ENCODE results near the gene ANO8.
"Not testable (repeated sequence)": the region's sequence is repeated elsewhere in the genome, so short reads cannot be mapped to it uniquely, and the experiment has no call there.

Gene ANO8

DNA sequence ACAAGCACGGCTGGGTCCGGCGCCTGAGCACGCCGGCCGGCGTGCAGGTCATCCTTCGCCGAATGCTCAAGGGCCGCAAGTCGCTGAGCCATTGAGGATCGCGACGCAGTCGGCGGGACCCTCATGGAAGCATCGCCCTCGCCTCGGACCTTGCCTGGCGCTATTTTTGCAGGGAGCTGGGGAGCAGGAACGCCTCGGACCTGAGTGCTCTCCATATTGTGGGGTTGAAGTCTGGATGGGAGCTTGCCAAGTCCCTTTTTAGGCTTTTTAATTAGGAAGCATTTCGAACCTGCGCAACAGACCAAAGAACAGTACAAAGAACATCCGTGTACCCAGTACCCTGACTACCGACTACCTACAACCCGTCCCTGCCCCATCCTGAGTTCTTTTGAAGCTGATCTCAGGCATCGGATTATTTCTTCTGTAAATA, 28.4 kb downstream of the ANO8 start:
- no peak for DNase-seq

DNA sequence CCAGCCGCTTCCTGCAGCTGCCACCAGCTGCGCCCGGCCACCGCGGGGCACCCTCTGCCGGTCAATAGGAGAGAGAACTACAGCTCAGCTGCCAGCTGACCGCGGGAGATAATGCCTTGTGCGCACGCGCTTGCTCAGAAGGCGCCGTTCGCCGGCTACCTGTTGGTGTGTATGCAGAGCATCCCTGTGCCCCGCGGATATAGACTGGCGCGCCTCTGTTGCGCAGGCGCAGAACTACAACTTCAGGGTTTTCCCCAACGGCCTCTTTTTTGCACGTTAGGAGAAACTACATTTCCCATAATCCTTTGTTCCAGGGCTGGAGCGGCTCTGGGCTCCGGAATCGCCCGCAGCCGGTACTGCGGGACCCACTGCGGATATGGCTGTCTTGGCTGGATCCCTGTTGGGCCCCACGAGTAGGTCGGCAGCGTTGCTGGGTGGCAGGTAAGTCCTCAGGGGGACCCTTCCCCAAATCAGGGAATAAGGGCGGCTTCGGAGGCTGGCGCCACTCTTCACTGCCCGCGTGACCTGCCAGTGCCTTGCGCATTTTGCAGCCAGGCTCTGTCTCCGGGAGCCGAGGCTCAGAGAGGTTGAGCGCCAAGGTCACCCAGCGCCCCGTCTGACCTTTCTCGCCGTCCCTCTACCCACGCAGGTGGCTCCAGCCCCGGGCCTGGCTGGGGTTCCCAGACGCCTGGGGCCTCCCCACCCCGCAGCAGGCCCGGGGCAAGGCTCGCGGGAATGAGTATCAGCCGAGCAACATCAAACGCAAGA, 29.0 kb downstream of the ANO8 start, which contains the start of gene MRPL34:
Gene MRPL34, plus strand, starts transcription at position 356 of the 768 bp plus-strand sequence. Its CDS starts 21 bp downstream, at position 377.
- DNase-seq, result peak; percentile 99

- DNase-seq, result no peak
Measured at GRCh38 chr19:17305216-17305516, 29.5 kb downstream of the ANO8 start.

- DNase-seq, result no peak
Measured at GRCh38 chr19:17304386-17305215, 30.1 kb downstream of the ANO8 start.

DNA sequence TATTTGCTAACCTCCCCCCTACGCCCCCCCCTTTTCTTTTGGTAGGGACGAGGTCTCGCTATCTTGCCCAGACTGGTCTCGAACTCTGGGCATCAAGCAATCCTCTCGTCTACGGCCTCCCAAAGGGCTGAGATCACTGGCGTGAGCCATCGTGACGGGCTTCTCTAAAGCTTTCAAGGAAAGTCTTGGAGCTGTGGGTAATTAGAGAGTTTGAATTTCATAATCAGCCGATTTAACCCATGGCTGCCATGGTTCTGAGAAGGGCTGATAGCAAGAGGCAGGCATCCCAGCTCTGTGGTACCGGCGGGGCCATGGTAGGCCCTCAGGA, 30.8 kb downstream of the ANO8 start:
- DNase-seq, result no peak

- DNase-seq, result peak; percentile 88
Measured at GRCh38 chr19:17303167-17303939, 31.3 kb downstream of the ANO8 start, which contains the start of gene ABHD8. Gene ABHD8 (minus strand): TSS chr19:17303425. CDS start chr19:17301616, 1,809 bp downstream.

DNA sequence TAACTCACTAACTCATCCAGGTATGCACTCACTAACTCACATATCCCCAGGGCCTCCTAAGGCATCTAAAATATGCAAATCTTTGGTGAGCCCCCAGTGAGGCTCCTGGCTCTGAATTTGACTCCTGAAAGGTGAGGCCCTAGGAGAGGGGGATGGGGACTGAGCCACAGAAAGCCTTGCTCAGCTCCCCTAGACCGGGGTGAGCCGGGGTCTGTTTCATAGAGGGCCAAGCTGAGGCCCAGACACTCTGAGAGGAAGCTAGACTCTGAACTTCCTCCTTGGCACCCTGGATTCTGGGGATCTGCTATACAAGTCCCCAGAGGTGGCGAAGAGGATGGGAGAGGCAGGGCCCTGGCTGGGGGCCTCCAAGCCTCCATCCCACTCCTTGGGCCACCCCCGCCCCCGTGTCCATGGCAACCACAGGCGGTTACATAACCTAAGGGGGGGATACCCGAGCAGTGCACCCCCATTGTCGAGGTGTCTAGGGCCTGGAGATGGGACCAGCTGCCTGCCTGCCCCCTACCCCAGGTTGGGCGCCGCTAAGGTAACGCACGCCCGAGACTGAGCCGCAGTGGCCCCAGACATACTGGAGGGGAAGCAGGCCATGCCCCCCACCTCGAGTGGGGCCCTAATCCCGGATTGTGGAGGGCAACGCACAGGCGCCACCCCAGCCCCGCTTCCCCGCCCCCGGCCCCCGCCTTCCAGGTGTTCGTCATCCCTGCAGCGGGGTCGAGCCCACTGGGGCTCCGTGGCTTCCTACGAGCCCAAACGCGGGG, 32.1 kb downstream of the ANO8 start:
- DNase-seq, result no peak

DNA sequence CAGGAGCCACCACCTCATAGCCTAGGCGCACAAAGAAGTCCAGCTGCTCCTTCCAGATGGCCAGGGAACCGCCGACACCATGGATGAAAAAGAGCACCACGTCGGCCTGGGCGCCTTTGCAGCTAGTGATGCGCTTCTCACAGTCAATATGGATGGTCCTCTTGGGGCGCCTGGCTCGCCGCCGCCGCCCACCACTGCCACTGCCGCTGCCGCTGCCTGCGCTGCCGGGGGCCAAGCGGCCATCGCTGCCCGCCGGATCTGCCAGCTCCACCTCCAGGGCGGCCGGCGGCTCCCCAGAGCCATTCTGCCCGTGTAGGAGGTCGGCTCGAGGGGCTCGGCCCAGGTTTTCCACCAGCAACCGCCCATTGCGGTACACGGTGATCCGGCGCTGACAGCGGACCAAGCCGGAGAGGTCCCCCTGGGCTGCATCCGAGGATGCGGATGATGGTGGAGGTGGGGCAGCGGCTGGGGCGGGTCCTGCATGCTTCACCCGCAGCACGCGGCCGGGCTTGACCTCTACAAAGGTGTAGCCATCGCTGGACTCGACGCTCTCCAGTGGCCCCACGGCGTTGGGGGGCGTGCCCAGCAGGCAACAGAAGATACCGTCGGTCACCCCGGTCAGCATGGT, 33.5 kb downstream of the ANO8 start:
- DNase-seq, result no peak

GRCh38 chr19:17296976-17297375, 37.7 kb downstream of the ANO8 start:
- DNase-seq, result no peak

DNA sequence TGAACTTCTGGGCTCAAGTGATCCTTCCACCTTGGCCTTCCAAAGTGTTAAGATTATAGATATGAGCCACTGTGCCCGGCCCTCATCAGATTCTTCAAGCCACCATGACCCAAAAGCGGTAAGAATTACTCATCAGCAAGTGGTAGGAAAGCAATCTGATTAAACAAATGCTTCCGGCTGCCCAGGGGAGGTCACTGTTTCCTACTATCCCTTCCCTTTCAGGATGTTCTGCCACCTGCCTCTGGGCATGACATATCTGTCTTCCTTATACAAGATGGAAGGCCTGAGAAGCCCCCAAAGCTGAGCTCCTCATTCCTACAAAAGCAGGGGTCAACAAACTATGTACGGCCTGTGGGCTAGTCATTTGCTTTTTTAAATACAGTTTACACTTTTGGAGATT, 38.4 kb downstream of the ANO8 start:
- no peak for DNase-seq

DNA sequence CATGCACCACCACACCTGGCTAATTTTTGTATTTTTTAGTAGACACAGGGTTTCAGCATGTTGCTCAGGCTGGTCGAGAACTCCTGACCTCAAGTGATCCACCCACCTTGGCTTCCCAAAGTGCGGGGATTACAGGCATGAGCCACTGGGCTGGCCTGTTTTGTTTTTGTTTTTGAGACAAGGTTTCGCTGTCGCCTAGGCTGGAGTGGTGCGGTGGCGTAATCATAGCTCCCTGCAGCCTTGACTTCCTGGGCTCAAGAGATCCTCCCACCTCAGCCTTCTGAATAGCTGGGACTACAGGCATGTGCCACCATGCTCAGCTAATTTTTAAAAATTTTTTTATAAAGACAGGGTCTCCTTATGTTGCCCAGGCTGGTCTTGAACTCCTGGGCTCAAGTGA, 39.1 kb downstream of the ANO8 start:
- not testable (repeated sequence) for DNase-seq

GRCh38 chr19:17294051-17294891, 40.4 kb downstream of the ANO8 start:
- DNase-seq, result no peak

DNA sequence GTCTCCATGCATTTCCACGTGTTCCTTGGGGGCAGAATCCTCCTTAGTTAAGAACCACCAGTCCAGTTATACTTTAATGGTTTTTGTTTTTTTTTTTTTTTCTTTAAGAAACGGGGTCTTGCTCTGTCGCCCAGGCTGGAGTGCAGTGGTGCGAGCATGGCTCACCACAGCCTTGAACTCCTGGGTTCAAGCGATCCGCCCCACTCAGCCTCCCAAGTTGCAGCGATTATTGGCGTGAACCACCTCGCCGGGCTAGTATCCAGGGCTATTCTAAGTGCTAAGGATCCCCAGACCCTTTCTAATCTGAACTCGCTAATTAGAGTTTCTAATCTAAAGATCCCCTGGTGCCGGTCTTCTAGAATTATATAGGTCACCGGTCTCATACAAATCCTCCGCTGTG, 41.0 kb downstream of the ANO8 start:
- DNase-seq, result no peak

DNA sequence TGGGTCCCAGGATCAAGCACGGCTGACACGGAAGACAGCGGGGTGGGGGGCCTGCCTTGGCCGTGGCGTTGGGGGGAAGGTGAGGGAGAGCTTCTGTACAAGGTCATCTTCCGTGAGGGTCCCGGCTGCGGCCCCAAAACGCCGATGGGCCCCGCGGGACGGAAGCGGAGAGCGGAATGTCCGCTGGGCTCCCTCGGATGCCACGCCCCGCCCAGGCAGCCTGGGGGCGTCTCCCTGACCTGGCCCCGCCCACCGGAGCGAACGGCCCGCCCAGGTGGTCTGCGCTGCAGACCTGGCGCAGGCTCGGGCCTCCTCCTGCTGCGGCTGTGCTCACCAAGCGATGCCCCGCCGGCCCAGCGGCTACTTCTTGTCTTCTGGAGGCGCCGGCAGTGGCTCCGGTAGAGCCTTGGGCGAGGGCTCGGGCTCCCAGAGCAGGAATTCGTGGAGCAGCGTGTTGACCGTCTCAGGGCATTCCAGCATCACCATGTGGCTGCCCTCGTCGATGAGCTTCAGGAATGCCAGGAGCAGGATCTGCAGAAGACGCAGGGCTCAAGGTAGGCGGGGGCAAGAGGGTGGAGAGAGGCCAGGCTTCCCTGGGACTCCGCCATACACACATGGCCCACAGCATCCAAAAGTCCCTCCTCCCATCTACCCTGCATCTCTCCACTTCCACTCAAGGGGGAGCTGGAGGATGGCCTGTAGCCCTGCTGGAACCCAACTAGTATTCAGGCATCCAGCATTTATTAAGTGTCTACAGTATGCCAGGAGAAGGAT, 42.2 kb downstream of the ANO8 start:
- DNase-seq, result no peak

DNA sequence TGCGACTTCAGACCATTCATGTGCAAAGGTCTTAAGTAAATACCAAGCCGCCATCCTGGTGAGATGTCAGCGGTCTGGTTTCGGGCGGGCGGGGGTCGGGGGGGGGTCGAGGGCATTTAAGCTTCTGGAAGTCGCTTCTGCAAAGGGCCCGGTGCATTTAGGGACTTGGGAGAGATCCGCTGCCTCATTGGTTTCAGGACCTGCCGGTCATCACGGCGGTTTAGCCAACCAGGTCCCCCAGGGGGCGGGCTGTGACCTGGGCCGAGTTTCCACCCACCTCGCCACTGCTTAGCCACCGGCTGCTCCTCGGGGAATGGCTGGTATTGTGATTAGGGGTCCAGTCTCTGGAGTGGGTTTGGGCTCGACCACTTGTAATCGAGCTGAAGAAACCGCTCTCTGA, 45.2 kb downstream of the ANO8 start:
- no peak for DNase-seq

GRCh38 chr19:17286752-17287151, 47.9 kb downstream of the ANO8 start:
- DNase-seq, result no peak

GRCh38 chr19:17286263-17286662, 48.4 kb downstream of the ANO8 start:
- DNase-seq, result no peak

GRCh38 chr19:17285415-17286135, 49.1 kb downstream of the ANO8 start:
- DNase-seq, result no peak

GRCh38 chr19:17283504-17283996, 51.1 kb downstream of the ANO8 start:
- DNase-seq, result no peak
